Neutrophil (primary cell): Measurements from ENCODE around the gene OTUB2.

Source experiments
- H3K27ac ChIP-seq: fragments of 200-600 bp; sonication (generic); 2 replicates; pipeline ENCODE4 v1.5.1; 2016; ENCODE audit warnings: mild to moderate bottlenecking, moderate library complexity
- H3K27me3 ChIP-seq: fragments of 200-600 bp; sonication (generic); 2 replicates; pipeline ENCODE4 v1.6.0; 2016; ENCODE audit warnings: mild to moderate bottlenecking
- H3K36me3 ChIP-seq: fragments of 200-600 bp; sonication (generic); 2 replicates; pipeline ENCODE4 v1.5.1; 2017
- H3K4me1 ChIP-seq, 2 experiments: fragments of 200-600 bp in 1 of 2; sonication (generic) in 1 of 2; 1 replicate in 1 of 2; 2 replicates in 1 of 2; pipeline versions ENCODE4 v1.5.1 to v1.6.1; 2013 to 2016; ENCODE audit warnings: low read depth in 1 of 2, low read length in 1 of 2, mild to moderate bottlenecking in 1 of 2, moderate library complexity in 1 of 2; ENCODE audit not compliant: control insufficient read depth in 1 of 2, insufficient read depth in 1 of 2
- H3K4me3 ChIP-seq, 2 experiments: fragments of 200-600 bp in 1 of 2; sonication (generic) in 1 of 2; 1 replicate in 1 of 2; 2 replicates in 1 of 2; pipeline ENCODE4 v1.5.1; 2013 to 2016; ENCODE audit warnings: low read depth in 1 of 2, low read length in 1 of 2, mild to moderate bottlenecking in 1 of 2, moderate library complexity in 1 of 2
- H3K9me3 ChIP-seq: fragments of 200-600 bp; sonication (generic); 2 replicates; pipeline ENCODE4 v1.5.1; 2016
- TF ChIP-seq, protein P1 (sequence below): fragments of 200-600 bp; sonication (generic); IDR thresholded peaks from 2 replicates; pipeline ENCODE4 v1.5.1; 2016; ENCODE audit warnings: antibody characterized with exemption

The OTUB2 gene

DNA sequence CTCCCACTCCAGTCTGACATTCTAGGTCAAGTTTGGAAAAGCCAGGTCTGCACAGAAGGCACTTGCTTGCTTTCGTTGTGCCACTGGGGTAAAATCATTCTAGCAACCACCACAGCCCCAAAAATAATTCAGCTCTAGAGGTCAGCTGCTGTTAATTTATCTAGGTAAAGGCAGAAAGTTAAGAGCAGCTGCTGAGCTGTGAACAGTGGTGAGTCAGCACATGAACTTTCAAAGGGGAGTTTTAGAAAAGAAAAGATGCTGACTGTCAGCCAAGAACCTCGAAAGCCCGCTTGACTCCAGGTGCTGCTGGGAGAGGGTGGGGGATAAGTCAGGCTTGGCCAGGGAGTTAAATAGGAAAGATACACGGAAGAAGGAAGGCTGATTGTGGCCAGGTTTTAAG lies 16.4 kb upstream of the OTUB2 start:
- H3K4me1 ChIP-seq: no peaks in the 10 kb centered on the region
- no peaks in the 10 kb centered on the region for H3K36me3 ChIP-seq
- no peaks in the 10 kb centered on the region for H3K9me3 ChIP-seq
- no peak overlapping the region for H3K27ac ChIP-seq
- TF ChIP-seq, protein P1, sequence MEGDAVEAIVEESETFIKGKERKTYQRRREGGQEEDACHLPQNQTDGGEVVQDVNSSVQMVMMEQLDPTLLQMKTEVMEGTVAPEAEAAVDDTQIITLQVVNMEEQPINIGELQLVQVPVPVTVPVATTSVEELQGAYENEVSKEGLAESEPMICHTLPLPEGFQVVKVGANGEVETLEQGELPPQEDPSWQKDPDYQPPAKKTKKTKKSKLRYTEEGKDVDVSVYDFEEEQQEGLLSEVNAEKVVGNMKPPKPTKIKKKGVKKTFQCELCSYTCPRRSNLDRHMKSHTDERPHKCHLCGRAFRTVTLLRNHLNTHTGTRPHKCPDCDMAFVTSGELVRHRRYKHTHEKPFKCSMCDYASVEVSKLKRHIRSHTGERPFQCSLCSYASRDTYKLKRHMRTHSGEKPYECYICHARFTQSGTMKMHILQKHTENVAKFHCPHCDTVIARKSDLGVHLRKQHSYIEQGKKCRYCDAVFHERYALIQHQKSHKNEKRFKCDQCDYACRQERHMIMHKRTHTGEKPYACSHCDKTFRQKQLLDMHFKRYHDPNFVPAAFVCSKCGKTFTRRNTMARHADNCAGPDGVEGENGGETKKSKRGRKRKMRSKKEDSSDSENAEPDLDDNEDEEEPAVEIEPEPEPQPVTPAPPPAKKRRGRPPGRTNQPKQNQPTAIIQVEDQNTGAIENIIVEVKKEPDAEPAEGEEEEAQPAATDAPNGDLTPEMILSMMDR: no peak
- peaks cover 11% of the 10 kb centered on the region for H3K27me3 ChIP-seq
- no peak overlapping the region for H3K4me3 ChIP-seq

DNA sequence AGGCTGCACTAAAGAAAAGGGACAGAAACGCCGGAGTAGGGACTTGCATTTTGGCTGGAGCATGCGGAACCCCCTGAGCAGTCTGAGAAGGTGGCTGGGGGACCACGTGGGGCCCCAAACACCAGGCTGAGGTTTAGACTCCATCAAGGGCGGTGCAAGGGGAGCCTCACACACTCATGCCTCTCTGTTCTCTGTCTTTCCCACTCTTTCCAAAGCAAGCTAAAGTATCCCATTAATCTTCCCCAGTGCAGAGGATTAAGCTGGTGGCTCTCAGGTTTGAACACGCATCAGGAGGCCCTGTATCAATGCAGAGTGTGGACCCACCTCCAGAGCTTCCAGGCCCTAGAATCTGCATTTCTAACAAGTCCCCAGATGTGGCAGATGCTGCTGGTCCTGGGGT lies 15.5 kb upstream of the OTUB2 start:
- Histone ChIP-seq H3K27ac (no peak overlapping the region), H3K4me3 (no peak overlapping the region), H3K36me3 (no peaks in the 10 kb centered on the region), H3K9me3 (no peaks in the 10 kb centered on the region), H3K27me3 (peaks cover 14% of the 10 kb centered on the region), H3K4me1 (no peaks in the 10 kb centered on the region)
- TF ChIP-seq, protein P1: no peak

DNA sequence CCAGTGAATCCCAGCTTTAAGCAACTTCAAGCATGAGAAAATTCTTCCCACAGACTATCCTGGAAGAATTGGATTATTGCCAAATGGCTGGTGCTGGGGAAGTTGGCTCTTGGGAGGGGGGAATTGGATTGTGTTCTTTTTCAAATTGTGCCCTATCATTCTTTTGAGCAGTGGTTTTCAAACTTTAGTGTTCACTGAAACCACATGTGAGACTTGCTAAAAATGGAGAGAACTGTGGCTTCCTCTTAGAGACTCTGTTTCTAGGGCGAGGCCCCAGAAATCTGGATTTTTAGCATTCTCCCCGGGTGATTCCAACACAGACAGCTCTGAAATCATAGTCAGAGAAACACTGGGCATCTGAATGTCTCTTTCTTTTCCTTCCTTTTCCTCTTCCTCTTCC lies 14.3 kb upstream of the OTUB2 start:
- no peaks in the 10 kb centered on the region for H3K36me3 ChIP-seq
- H3K27me3 ChIP-seq: peaks cover 17% of the 10 kb centered on the region
- no peak overlapping the region for H3K4me3 ChIP-seq
- H3K27ac ChIP-seq: no peak overlapping the region
- H3K9me3 ChIP-seq: no peaks in the 10 kb centered on the region
- H3K4me1 ChIP-seq: no peaks in the 10 kb centered on the region
- TF ChIP-seq, protein P1: no peak

DNA sequence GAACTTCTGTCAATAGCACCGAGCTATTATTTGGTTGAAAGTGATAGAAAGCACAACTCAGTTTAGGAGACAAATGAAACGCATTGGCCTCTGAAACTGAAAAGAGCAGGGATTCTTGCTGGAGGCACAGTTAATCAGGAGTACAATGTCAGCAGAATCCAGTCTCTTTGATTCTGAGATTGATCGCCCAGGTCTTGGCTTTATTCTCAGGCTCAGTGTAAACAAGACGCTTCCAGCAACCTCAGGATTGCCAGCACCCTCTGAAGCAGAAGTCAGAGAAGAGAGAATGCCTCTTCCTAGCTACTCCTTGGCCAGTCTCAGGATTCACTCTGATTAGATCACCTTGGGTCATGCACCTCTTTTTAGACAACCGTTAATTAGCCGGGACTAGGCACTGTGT lies 11.8 kb upstream of the OTUB2 start:
- TF ChIP-seq, protein P1: no peak
- Histone ChIP-seq H3K27ac (no peak overlapping the region), H3K36me3 (no peaks in the 10 kb centered on the region), H3K4me1 (no peaks in the 10 kb centered on the region), H3K9me3 (no peaks in the 10 kb centered on the region), H3K4me3 (no peak overlapping the region), H3K27me3 (peaks cover 25% of the 10 kb centered on the region)

DNA sequence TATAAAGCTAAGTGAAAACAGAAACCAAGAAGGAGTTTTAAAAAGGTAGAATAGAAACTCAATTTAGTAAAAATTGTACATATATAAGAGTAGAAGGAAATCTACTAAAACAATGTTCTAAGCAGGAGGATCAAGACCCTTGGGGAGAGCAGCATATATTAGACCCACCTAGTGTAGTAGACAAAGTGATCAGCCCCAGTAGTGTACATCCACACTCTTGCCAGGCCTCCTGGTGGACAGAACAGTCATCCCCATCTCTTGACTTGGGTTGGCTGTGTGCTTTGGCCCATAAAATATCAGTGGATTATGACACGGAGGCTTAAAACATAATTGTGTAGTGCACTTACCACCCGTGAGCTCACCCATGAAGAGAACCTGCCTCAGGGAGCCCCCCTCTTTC lies 10.9 kb upstream of the OTUB2 start:
- Histone ChIP-seq H3K4me1 (no peaks in the 10 kb centered on the region), H3K36me3 (no peaks in the 10 kb centered on the region), H3K4me3 (no peak overlapping the region), H3K27ac (no peak overlapping the region), H3K27me3 (peaks cover 20% of the 10 kb centered on the region), H3K9me3 (no peaks in the 10 kb centered on the region)
- TF ChIP-seq, protein P1: no peak

DNA sequence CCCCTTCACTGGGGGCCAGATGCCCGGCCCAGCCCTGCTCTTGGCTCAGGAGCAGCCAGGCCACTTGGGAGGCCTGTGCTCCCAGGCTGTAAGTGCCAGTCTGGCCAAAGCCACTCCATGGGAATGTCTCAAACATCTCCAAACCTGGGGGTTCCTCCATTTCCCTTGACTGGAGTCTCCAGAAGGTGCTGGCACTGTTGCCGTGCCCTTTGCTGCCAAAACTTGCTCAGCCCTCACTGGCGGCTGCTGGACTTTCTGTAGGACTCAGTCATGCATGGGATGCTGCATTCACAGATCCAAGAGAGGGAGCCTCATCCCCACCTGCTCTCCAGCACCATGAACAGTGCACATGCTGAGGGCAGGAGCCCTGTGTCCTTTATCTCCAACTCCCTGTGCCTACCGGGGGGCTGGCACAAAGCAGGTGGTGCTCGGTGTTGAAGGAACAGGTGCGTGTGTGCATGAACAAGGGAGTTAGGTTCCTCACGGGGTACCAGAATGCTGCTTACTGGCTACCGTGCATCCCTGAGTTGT lies 9.6 kb upstream of the OTUB2 start:
- Histone ChIP-seq H3K27ac (no peak overlapping the region), H3K9me3 (no peaks in the 10 kb centered on the region), H3K36me3 (no peaks in the 10 kb centered on the region), H3K4me1 (no peaks in the 10 kb centered on the region), H3K4me3 (no peak overlapping the region), H3K27me3 (peaks cover 14% of the 10 kb centered on the region)
- TF ChIP-seq, protein P1: no peak
